Hepatocyte (in vitro differentiated cells): ENCODE results near the gene DTNA.

Source experiments
- CTCF ChIP-seq: fragments of 200-600 bp; sonication (generic); IDR thresholded peaks from 2 replicates; pipeline ENCODE4 v1.5.1; 2016; ENCODE audit warnings: antibody characterized with exemption, mild to moderate bottlenecking; ENCODE audit not compliant: poor library complexity
- EZH2phosphoT487 ChIP-seq: fragments of 200-600 bp; sonication (generic); IDR thresholded peaks from one replicate; pipeline ENCODE4 v1.6.1; 2018; ENCODE audit warnings: antibody characterized with exemption, mild to moderate bottlenecking, low read depth, moderate library complexity; ENCODE audit not compliant: unreplicated experiment, severe bottlenecking

- no peak for TF ChIP-seq CTCF
- TF ChIP-seq EZH2phosphoT487 = no peak
Observed at GRCh38 chr18:34926683-34927082, 216.6 kb downstream of the DTNA start.
